ENCODE data around the gene DNM1. TPM values are rescaled to one million over a fixed set of nuclear protein-coding genes. Genes with fewer than 3 reads are reported as not detected.
A peak's percentile ranks its signal among the peaks of the same experiment; 100 is the strongest.

DNM1 gene
- total and polyA plus RNA-seq, 4 donors = 0.29 to 5.9 (median 1.1) TPM

GRCh38 chr9:128205296-128205944 lies 2.2 kb downstream of the DNM1 start:
- TF ChIP-seq HNF4A (conservative IDR thresholded peaks at IDR 0.05) = no peak
- no peak for TF ChIP-seq YY1 (IDR thresholded peaks at IDR 0.05)
- no peak for TF ChIP-seq REST (IDR thresholded peaks at IDR 0.05)
- no peak for TF ChIP-seq FOXA1 (IDR thresholded peaks at IDR 0.05)
- TF ChIP-seq RXRA (IDR thresholded peaks at IDR 0.05) = no peak
- TF ChIP-seq EGR1 (IDR thresholded peaks at IDR 0.05; ENCODE audit: low read depth in 2 of 2) = no peak
- no peak for TF ChIP-seq MAX (IDR thresholded peaks at IDR 0.05)
- TF ChIP-seq NR2F2 (IDR thresholded peaks at IDR 0.05) = no peak
- TF ChIP-seq TAF1 (conservative IDR thresholded peaks at IDR 0.05) = no peak
- no peak for TF ChIP-seq GABPA (IDR thresholded peaks at IDR 0.05 in 1 of 2, conservative IDR thresholded peaks at IDR 0.05 in 1 of 2)
- no peak for TF ChIP-seq FOXA2 (IDR thresholded peaks at IDR 0.05)
- TF ChIP-seq RAD21 (IDR thresholded peaks at IDR 0.05) = no peak
- H3K9ac ChIP-seq (ENCODE audit: low read depth in 1 of 2, low read length in 2 of 2) = no peak overlapping the region
- no peak for DNase-seq (ENCODE audit: low spot score)
- H3K9me3 ChIP-seq (ENCODE audit: control insufficient read depth in 4 of 4, low read length in 3 of 4) = no peaks in the 10 kb centered on the region
- peak overlapping the region; percentile 33 to 53 for H3K27ac ChIP-seq (ENCODE audit: low read depth in 1 of 2, low read length in 2 of 2)
- WGBS = 69% methylated on average over 16 of the region's 16 CpGs
- peaks cover 3 to 46% (median 28%) of the 10 kb centered on the region in 4 donors for H3K4me1 ChIP-seq (ENCODE audit: control insufficient read depth in 4 of 4, insufficient read depth in 4 of 4, low read length in 3 of 4)
- H3K4me3 ChIP-seq (ENCODE audit: low read depth in 1 of 3, low read length in 3 of 3) = no peak overlapping the region
- no peaks in the 10 kb centered on the region for H3K36me3 ChIP-seq (ENCODE audit: control insufficient read depth in 4 of 4, insufficient read depth in 3 of 4, low read depth in 1 of 4, low read length in 3 of 4)
- no peaks in the 10 kb centered on the region for H3K27me3 ChIP-seq (ENCODE audit: control insufficient read depth in 4 of 4, insufficient read depth in 4 of 4, low read length in 3 of 4)

- WGBS = 91% methylated on average over 3 of the region's 3 CpGs
- TF ChIP-seq RXRA (IDR thresholded peaks at IDR 0.05) (no peak), MAX (IDR thresholded peaks at IDR 0.05) (no peak), JUND (IDR thresholded peaks at IDR 0.05) (no peak), EGR1 (IDR thresholded peaks at IDR 0.05; ENCODE audit: low read depth in 2 of 2) (no peak), HNF4G (IDR thresholded peaks at IDR 0.05) (no peak), ATF3 (IDR thresholded peaks at IDR 0.05) (no peak), FOXA2 (IDR thresholded peaks at IDR 0.05) (no peak), SP1 (IDR thresholded peaks at IDR 0.05) (no peak)
- H3K36me3 ChIP-seq (ENCODE audit: control insufficient read depth in 4 of 4, insufficient read depth in 3 of 4, low read depth in 1 of 4, low read length in 3 of 4) = no peaks in the 10 kb centered on the region
- H3K27me3 ChIP-seq (ENCODE audit: control insufficient read depth in 4 of 4, insufficient read depth in 4 of 4, low read length in 3 of 4) = no peaks in the 10 kb centered on the region
- peak overlapping the region in 1 of 2 donors; percentile 33 for H3K27ac ChIP-seq (ENCODE audit: low read depth in 1 of 2, low read length in 2 of 2)
- H3K9ac ChIP-seq (ENCODE audit: low read depth in 1 of 2, low read length in 2 of 2) = no peak overlapping the region
- H3K9me3 ChIP-seq (ENCODE audit: control insufficient read depth in 4 of 4, low read length in 3 of 4) = no peaks in the 10 kb centered on the region
- peaks cover 3 to 56% (median 36%) of the 10 kb centered on the region in 4 donors for H3K4me1 ChIP-seq (ENCODE audit: control insufficient read depth in 4 of 4, insufficient read depth in 4 of 4, low read length in 3 of 4)
- H3K4me3 ChIP-seq (ENCODE audit: low read depth in 1 of 3, low read length in 3 of 3) = no peak overlapping the region
- no peak for DNase-seq (ENCODE audit: low spot score)
These were observed 3.3 kb downstream of the DNM1 start for GRCh38 chr9:128206484-128206883.

Data from liver (tissue), 9 donors.